ENCODE results near the gene PROK2.
A peak's percentile ranks its signal among the peaks of the same experiment; 100 is the strongest.

Gene PROK2

GRCh38 chr3:71784914-71785531 lies at the start of gene PROK2:
PROK2 (minus strand) TSS chr3:71785148; CDS start chr3:71785052, 96 bp downstream.
- DNase-seq: peak; percentile 4

- no peak for DNase-seq
Observed at GRCh38 chr3:71831599-71831998, 46.7 kb upstream of the PROK2 start.

- DNase-seq: no peak
Observed at GRCh38 chr3:71825551-71826283, 40.8 kb upstream of the PROK2 start.

- no peak for DNase-seq
Observed at GRCh38 chr3:71821116-71821515, 36.2 kb upstream of the PROK2 start.

GRCh38 chr3:71817262-71817661 lies 32.3 kb upstream of the PROK2 start:
- no peak for DNase-seq

GRCh38 chr3:71816767-71817156 lies 31.8 kb upstream of the PROK2 start:
- no peak for DNase-seq

- DNase-seq: no peak
Observed at GRCh38 chr3:71815340-71816067, 30.6 kb upstream of the PROK2 start.

- DNase-seq: no peak
Observed at GRCh38 chr3:71813704-71814103, 28.8 kb upstream of the PROK2 start.

GRCh38 chr3:71813073-71813472 lies 28.1 kb upstream of the PROK2 start:
- DNase-seq: no peak

GRCh38 chr3:71810056-71810455 lies 25.1 kb upstream of the PROK2 start:
- no peak for DNase-seq

GRCh38 chr3:71809321-71810026 lies 24.5 kb upstream of the PROK2 start:
- no peak for DNase-seq

GRCh38 chr3:71806736-71807135 lies 21.8 kb upstream of the PROK2 start:
- DNase-seq: no peak

- DNase-seq: no peak
Observed at GRCh38 chr3:71805691-71806090, 20.7 kb upstream of the PROK2 start.

- no peak for DNase-seq
Observed at GRCh38 chr3:71805199-71805598, 20.3 kb upstream of the PROK2 start.

- DNase-seq: no peak
Observed at GRCh38 chr3:71803248-71803647, 18.3 kb upstream of the PROK2 start.

GRCh38 chr3:71801986-71802385 lies 17.0 kb upstream of the PROK2 start:
- no peak for DNase-seq

- DNase-seq: no peak
Observed at GRCh38 chr3:71800023-71800422, 15.1 kb upstream of the PROK2 start.

GRCh38 chr3:71797455-71797854 lies 12.5 kb upstream of the PROK2 start:
- no peak for DNase-seq

GRCh38 chr3:71796290-71796689 lies 11.3 kb upstream of the PROK2 start:
- no peak for DNase-seq

- DNase-seq: no peak
Observed at GRCh38 chr3:71791634-71792033, 6.7 kb upstream of the PROK2 start.

- no peak for DNase-seq
Observed at GRCh38 chr3:71789922-71790321, 5.0 kb upstream of the PROK2 start.

- no peak for DNase-seq
Observed at GRCh38 chr3:71787851-71788405, 3.0 kb upstream of the PROK2 start.

- no peak for DNase-seq
Observed at GRCh38 chr3:71786551-71786950, 1.6 kb upstream of the PROK2 start.
